ENCODE data around the gene GCN1. TPM values are rescaled to one million over a fixed set of nuclear protein-coding genes. Genes with fewer than 3 reads are reported as not detected.

GCN1 gene
- total and polyA plus RNA-seq, 2 of the 8 experiments (the other 6 are each of a cell fraction or from before 2014, with no cell fraction given) = 61.4 to 133 TPM

- 94% methylated on average over 5 of the region's 5 CpGs; no CpG with 5 or more reads in 1 of the 2 experiments for WGBS, 2 experiments (ENCODE audit: extremely low coverage in 1 of 2, insufficient coverage in 1 of 2, insufficient read length in 1 of 2, insufficient replicate concordance in 2 of 2, low coverage in 1 of 2, low lambda C conversion rate in 2 of 2, missing lambda C conversion rate in 1 of 2)
- Histone ChIP-seq H3K4me1 (replicated peaks in 1 of 4; ENCODE audit: control insufficient read depth in 3 of 4, insufficient read depth in 4 of 4, low read length in 3 of 4) (no peaks in the 10 kb centered on the region; a peak in 1 of 7 replicates), H3K18ac (ENCODE audit: extremely low read depth, low read length) (no peak overlapping the region), H3K4ac (replicated peaks; ENCODE audit: insufficient read length, low read depth, low read length) (no peak overlapping the region), H2AFZ (ENCODE audit: low read length) (no peak overlapping the region), H3K36me3 (ENCODE audit: control insufficient read depth in 2 of 4, insufficient read depth in 4 of 4, low read length in 3 of 4) (peaks cover 72 to 89% (median 81%) of the 10 kb centered on the region in 4 experiments), H3K9me3 (ENCODE audit: insufficient read depth in 2 of 2, low read depth in 1 of 2, low read length in 1 of 2) (no peaks in the 10 kb centered on the region), H3K9ac (replicated peaks in 1 of 4; ENCODE audit: extremely low read depth in 1 of 4, low read depth in 3 of 4, low read length in 3 of 4) (no peak overlapping the region), H3K79me2 (ENCODE audit: control insufficient read depth in 1 of 2, insufficient read depth in 2 of 2, low read length in 2 of 2) (no peaks in the 10 kb centered on the region), H4K8ac (ENCODE audit: extremely low read depth, insufficient read depth, low read length) (no peak overlapping the region), H3K4me2 (ENCODE audit: insufficient read depth in 1 of 2, low read depth in 2 of 2, low read length in 2 of 2) (no peak overlapping the region), H3K14ac (ENCODE audit: insufficient read length) (no peak overlapping the region), H3K4me3 (ENCODE audit: extremely low read depth in 1 of 4, insufficient read depth in 2 of 4, low read depth in 3 of 4, low read length in 4 of 4) (no peak overlapping the region), H3K27ac (ENCODE audit: low read depth, low read length) (no peak overlapping the region), H2BK5ac (ENCODE audit: low read depth, low read length) (no peak overlapping the region), H2AK5ac (ENCODE audit: low read depth, low read length) (no peak overlapping the region), H4K91ac (replicated peaks; ENCODE audit: insufficient read length, low read length) (no peak overlapping the region), H2BK120ac (replicated peaks; ENCODE audit: low read depth, low read length) (no peak overlapping the region), H3K79me1 (ENCODE audit: low read depth, low read length) (no peaks in the 10 kb centered on the region; the same call in none of the 2 replicates), H2BK15ac (ENCODE audit: low read length) (no peak overlapping the region), H4K20me1 (replicated peaks in 1 of 2; ENCODE audit: control insufficient read depth in 1 of 2, insufficient read depth in 2 of 2, low read length in 2 of 2) (peaks cover 0 to 16% of the 10 kb centered on the region in 2 experiments), H4K5ac (ENCODE audit: insufficient read length, low read depth, low read length) (no peak overlapping the region), H3K56ac (replicated peaks; ENCODE audit: insufficient read length, low read depth, low read length) (no peak overlapping the region), H3K23ac (ENCODE audit: insufficient read length) (no peak overlapping the region), H3K27me3 (replicated peaks in 1 of 4; ENCODE audit: control insufficient read depth in 3 of 4, extremely low read depth in 1 of 4, insufficient read depth in 3 of 4, low read length in 3 of 4) (no peaks in the 10 kb centered on the region), H2BK20ac (ENCODE audit: low read length) (no peak overlapping the region), H3K23me2 (ENCODE audit: low read depth, low read length) (no peaks in the 10 kb centered on the region), H2BK12ac (ENCODE audit: low read depth, low read length) (no peak overlapping the region)
- no peak for DNase-seq (ENCODE audit: low read depth in 1 of 2, low spot score in 2 of 2)
- CTCF ChIA-PET (ENCODE audit: partially characterized antibody) = interaction anchor here (0.6 to 1.1 kb wide), 4 partner anchors 10 to 315 kb away, joined by 3 read pairs; no protein-coding TSS in a partner anchor
- no peak for TF ChIP-seq NANOG (IDR thresholded peaks at IDR 0.05; ENCODE audit: insufficient read depth, low read depth, low read length, poor library complexity, severe bottlenecking)
- TF ChIP-seq RXRA (IDR thresholded peaks at IDR 0.05; ENCODE audit: insufficient read depth, low read depth, low read length) = no peak
- TF ChIP-seq CHD2 (IDR thresholded peaks at IDR 0.05; ENCODE audit: low read length) = no peak
- TF ChIP-seq CTCF (IDR thresholded peaks at IDR 0.05; ENCODE audit: control extremely low read depth in 1 of 3, insufficient read depth in 1 of 3, low read depth in 1 of 3, low read length in 3 of 3) = no peak
- no peak for TF ChIP-seq CHD1 (IDR thresholded peaks at IDR 0.05; ENCODE audit: low read depth, low read length)
- TF ChIP-seq GABPA (IDR thresholded peaks at IDR 0.05; ENCODE audit: borderline replicate concordance, insufficient read depth, low read length) = no peak
- no peak for TF ChIP-seq PHF8 (conservative IDR thresholded peaks at IDR 0.05; ENCODE audit: low read depth, low read length)
- TF ChIP-seq RAD21 (IDR thresholded peaks at IDR 0.05 in 1 of 2, conservative IDR thresholded peaks at IDR 0.05 in 1 of 2; ENCODE audit: low read depth in 2 of 2, low read length in 2 of 2) = no peak
- no peak for TF ChIP-seq CBX5 (IDR thresholded peaks at IDR 0.05; ENCODE audit: low read depth, low read length)
- TF ChIP-seq CEBPB (IDR thresholded peaks at IDR 0.05; ENCODE audit: low read depth, low read length) = no peak
- no peak for TF ChIP-seq SIX5 (IDR thresholded peaks at IDR 0.05; ENCODE audit: low read depth, low read length)
- POLR2A ChIA-PET (ENCODE audit: partially characterized antibody) = interaction anchor here (0.9 to 2.1 kb wide), 5 partner anchors 14 to 60 kb away, joined by 3 to 8 read pairs (median 3); no protein-coding TSS in a partner anchor
- FAIRE-seq = no peak
Measured at GRCh38 chr12:120139958-120140357, 54.6 kb downstream of the GCN1 start.

Measured in H1 (cell line).